DOHH2 (cell line): ENCODE data around the gene UPP1.

Source experiments
- EZH2phosphoT487 ChIP-seq: fragments of 200-600 bp; sonication (generic); IDR thresholded peaks from 2 replicates; pipeline ENCODE4 v1.6.1; 2017; ENCODE audit warnings: borderline replicate concordance, mild to moderate bottlenecking, antibody characterized with exemption, low read length, moderate library complexity, mixed read lengths
- TF ChIP-seq, protein P1 (sequence below): fragments of 200-600 bp; sonication (generic); IDR thresholded peaks from one replicate; pipeline ENCODE4 v1.5.1; 2014; ENCODE audit warnings: antibody characterized with exemption, mild to moderate bottlenecking, low read depth, low read length; ENCODE audit not compliant: poor library complexity, severe bottlenecking

DNA sequence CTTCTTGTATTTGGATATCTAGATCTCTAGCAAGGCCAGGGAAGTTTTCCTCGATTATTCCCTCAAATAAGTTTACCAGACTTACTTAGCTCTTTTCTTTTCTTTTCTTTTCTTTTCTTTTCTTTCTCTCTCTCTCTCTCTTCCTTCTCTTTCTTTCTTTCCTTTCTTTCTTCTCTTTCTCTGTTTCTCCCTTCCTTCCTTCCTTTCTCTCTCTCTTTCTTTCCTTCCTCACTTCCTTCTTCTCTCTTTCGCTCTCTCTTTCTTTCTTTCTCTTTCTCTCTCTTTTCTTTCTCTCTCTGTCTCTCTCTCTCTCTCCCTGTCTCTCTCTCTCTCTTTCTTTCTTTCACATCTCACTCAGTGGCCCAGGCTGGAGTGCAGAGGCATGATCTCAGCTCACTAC is 37.0 kb downstream of the UPP1 start:
- TF ChIP-seq, protein P1, sequence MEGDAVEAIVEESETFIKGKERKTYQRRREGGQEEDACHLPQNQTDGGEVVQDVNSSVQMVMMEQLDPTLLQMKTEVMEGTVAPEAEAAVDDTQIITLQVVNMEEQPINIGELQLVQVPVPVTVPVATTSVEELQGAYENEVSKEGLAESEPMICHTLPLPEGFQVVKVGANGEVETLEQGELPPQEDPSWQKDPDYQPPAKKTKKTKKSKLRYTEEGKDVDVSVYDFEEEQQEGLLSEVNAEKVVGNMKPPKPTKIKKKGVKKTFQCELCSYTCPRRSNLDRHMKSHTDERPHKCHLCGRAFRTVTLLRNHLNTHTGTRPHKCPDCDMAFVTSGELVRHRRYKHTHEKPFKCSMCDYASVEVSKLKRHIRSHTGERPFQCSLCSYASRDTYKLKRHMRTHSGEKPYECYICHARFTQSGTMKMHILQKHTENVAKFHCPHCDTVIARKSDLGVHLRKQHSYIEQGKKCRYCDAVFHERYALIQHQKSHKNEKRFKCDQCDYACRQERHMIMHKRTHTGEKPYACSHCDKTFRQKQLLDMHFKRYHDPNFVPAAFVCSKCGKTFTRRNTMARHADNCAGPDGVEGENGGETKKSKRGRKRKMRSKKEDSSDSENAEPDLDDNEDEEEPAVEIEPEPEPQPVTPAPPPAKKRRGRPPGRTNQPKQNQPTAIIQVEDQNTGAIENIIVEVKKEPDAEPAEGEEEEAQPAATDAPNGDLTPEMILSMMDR = no peak
- no peak for TF ChIP-seq EZH2phosphoT487
